T-cell (primary cell): ENCODE data around the gene SUMO4. TPM values are rescaled to one million over a fixed set of nuclear protein-coding genes. Genes with fewer than 3 reads are reported as not detected.

Experiments
- ATAC-seq, 4 experiments: fragments of 200-7000 bp in 3 of 4; fragments of 150-1000 bp in 1 of 4; cut with Tn5 transposase; replicated peaks in 1 of 4; 1 replicate in 3 of 4; 2 replicates in 1 of 4; pipeline ENCODE4 v1.10.0; 2021; ENCODE audit warnings: moderate library complexity in 3 of 4, mild to moderate bottlenecking in 2 of 4, moderate number of reproducible peaks in 1 of 4
- CTCF ChIA-PET, 2 donors: fragments of 300-600 bp; sonication (Branson Sonifier 250); formaldehyde crosslinking; loops; one replicate each; lab custom pipeline; 2022; ENCODE audit warnings: antibody characterized with exemption in 2 of 2; lab: Charles Lee
- POLR2A ChIA-PET, 2 donors: fragments of 300-600 bp; sonication (Branson Sonifier 250); formaldehyde crosslinking; loops; one replicate each; lab custom pipeline; 2022; ENCODE audit warnings: antibody characterized with exemption in 2 of 2; lab: Charles Lee
- DNase-seq, 35 experiments: peaks; one replicate each; pipeline versions ENCODE4 v3.0.0 to v3.0.0-alpha.2; 2013 to 2023
- H3K27ac ChIP-seq: one replicate; pipeline ENCODE4 v1.5.1; 2013; ENCODE audit warnings: low read length
- H3K27me3 ChIP-seq, 2 experiments: replicated peaks in 1 of 2; 1 replicate in 1 of 2; 2 replicates in 1 of 2; pipeline versions ENCODE4 v1.6.1 to v1.7.0; 2013; ENCODE audit warnings: low read length in 1 of 2, mixed read lengths in 1 of 2; ENCODE audit not compliant: control insufficient read depth in 2 of 2, insufficient read depth in 2 of 2; ENCODE audit errors: extremely low read depth in 1 of 2
- H3K36me3 ChIP-seq, 2 donors: 1 replicate in 1 of 2; 2 replicates in 1 of 2; pipeline versions ENCODE4 v1.6.1 to v1.7.0; 2013; ENCODE audit warnings: low read length in 1 of 2; ENCODE audit not compliant: control insufficient read depth in 2 of 2, insufficient read depth in 1 of 2; ENCODE audit errors: extremely low read depth in 1 of 2
- H3K4me1 ChIP-seq, 2 experiments: 1 replicate in 1 of 2; 2 replicates in 1 of 2; pipeline versions ENCODE4 v1.6.1 to v1.7.0; 2013; ENCODE audit warnings: low read length in 2 of 2, mixed read lengths in 1 of 2; ENCODE audit not compliant: insufficient read depth in 2 of 2, control insufficient read depth in 1 of 2; ENCODE audit errors: extremely low read depth in 1 of 2
- H3K4me3 ChIP-seq, 2 donors: 1 replicate in 1 of 2; 2 replicates in 1 of 2; pipeline versions ENCODE4 v1.5.1 to v1.7.0; 2013; ENCODE audit warnings: mild to moderate bottlenecking in 2 of 2, low read length in 1 of 2, moderate library complexity in 1 of 2; ENCODE audit not compliant: control insufficient read depth in 1 of 2; ENCODE audit errors: extremely low read depth in 1 of 2
- H3K9me3 ChIP-seq: 2 replicates; pipeline ENCODE4 v1.7.0; 2013
- H3K27ac Mint-ChIP-seq, 2 donors: one replicate each; pipeline ENCODE4 v1.8.0; 2020 to 2021; ENCODE audit warnings: mild to moderate bottlenecking in 2 of 2, mixed read lengths in 2 of 2
- H3K27me3 Mint-ChIP-seq, 2 donors: one replicate each; pipeline ENCODE4 v1.8.0; 2021 to 2022; ENCODE audit warnings: mixed read lengths in 2 of 2
- H3K36me3 Mint-ChIP-seq: one replicate; pipeline ENCODE4 v1.8.0; 2021; ENCODE audit warnings: mixed read lengths
- H3K4me1 Mint-ChIP-seq, 3 donors: one replicate each; pipeline ENCODE4 v1.8.0; 2020 to 2022; ENCODE audit warnings: mixed read lengths in 3 of 3, mild to moderate bottlenecking in 1 of 3
- H3K4me3 Mint-ChIP-seq, 3 donors: one replicate each; pipeline ENCODE4 v1.8.0; 2020 to 2022; ENCODE audit warnings: mild to moderate bottlenecking in 3 of 3, mixed read lengths in 3 of 3, moderate library complexity in 3 of 3
- H3K9me3 Mint-ChIP-seq, 3 donors: one replicate each; pipeline ENCODE4 v1.8.0; 2020 to 2022; ENCODE audit warnings: mixed read lengths in 3 of 3
- WGBS: methylation state at CpG from one replicate; pipeline ENCODE4 v1.1.5; 2013; ENCODE audit warnings: missing lambda C conversion rate; ENCODE audit not compliant: insufficient coverage; 5-methylcytosine and 5-hydroxymethylcytosine counted together
- total RNA-seq, 35 experiments: library from RNA in 6 of 35; stranded (reverse) in 6 of 35; fragments of 120-200 nt in 1 of 35; gene quantifications; one replicate each; pipeline versions ENCODE4 v1.2.1 to v1.2.4 and lab custom pipeline; 2013 to 2026

Gene SUMO4
- total RNA-seq, 5 donors from 2014 or later (not counting 1 experiment from before 2014, with no cell fraction given) = 5.7 to 11.4 (median 8.5) TPM

DNA sequence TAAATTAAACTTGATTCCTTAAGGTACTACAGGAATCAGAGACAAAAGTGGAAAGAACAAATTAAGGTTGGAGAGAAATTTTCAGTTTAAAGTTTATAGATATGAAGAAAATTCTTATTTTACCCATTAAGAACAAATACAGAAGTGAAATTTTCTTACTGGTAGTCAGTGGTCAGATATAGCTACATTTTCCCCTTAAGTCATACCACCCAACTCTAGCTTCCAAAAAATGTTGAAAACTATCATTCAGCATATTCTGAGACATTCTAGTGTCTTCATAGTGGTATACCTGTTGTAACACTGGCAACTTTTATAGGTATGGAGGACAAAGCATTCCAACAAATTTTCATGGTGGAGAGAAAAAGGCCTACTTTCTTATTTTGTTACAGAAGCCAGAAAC is 15.6 kb upstream of the SUMO4 start:
- peaks cover 53 to 59% (median 55%) of the 10 kb centered on the region in 3 donors for H3K4me1 Mint-ChIP-seq

DNA sequence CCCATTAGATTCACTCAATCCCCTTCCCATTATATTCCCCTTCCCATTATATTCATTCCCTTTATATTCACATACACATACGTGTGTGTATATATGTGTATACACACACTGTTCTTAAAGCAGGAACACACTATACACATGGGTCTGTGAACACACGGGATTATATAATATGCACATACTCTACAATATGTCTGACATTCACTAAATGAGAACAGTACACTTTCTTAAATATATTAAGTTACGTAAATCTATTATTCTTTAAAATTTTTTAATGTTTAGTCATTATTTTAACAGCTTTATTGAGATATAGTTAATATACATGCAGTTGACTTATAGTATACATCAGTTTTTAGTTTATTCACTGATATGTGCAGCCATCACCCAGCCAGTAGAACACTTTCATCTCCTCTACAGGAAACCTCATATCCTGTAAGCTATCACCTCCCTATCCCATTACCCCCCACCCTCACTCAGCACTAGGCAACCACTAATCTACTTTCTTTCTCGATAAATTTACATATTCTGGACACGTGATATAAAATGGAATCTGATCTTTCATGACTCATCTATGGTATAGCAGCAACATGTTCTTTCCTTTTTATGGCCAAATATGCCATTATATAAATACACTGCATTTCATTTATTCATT is 13.9 kb upstream of the SUMO4 start:
- peaks cover 68% of the 10 kb centered on the region for H3K36me3 Mint-ChIP-seq
- Histone ChIP-seq H3K4me1 (peaks cover 0 to 2% of the 10 kb centered on the region in 2 experiments), H3K9me3 (peaks cover 8% of the 10 kb centered on the region), H3K27me3 (no peaks in the 10 kb centered on the region), H3K27ac (no peak overlapping the region), H3K36me3 (peaks cover 3 to 37% of the 10 kb centered on the region in 2 donors), H3K4me3 (no peak overlapping the region)
- H3K4me3 Mint-ChIP-seq = no peak overlapping the region
- ChIA-PET CTCF (interaction anchor here in 1 of 2 donors (0.6 kb wide), 1 partner anchor 320 kb away, joined by 9 read pairs; no protein-coding TSS in a partner anchor), POLR2A (interaction anchor here in 1 of 2 donors (1.2 kb wide), 1 partner anchor 290 kb away, joined by 3 read pairs; no protein-coding TSS in a partner anchor)
- peak overlapping the region in 1 of 2 donors; percentile 24 for H3K27ac Mint-ChIP-seq
- H3K9me3 Mint-ChIP-seq = peaks cover 0 to 16% (median 7%) of the 10 kb centered on the region in 3 donors
- no peaks in the 10 kb centered on the region for H3K27me3 Mint-ChIP-seq
- 86% methylated on average over 1 of the region's 5 CpGs for WGBS
- DNase-seq (no peak), ATAC-seq (peak in 3 of 4 experiments; percentile 45 to 79 (median 54))
- peaks cover 61 to 65% (median 64%) of the 10 kb centered on the region in 3 donors for H3K4me1 Mint-ChIP-seq

More for the DNA sequence above, 15.6 kb upstream of the SUMO4 start:
- H3K9me3 ChIP-seq = peaks cover 8% of the 10 kb centered on the region
- H3K36me3 ChIP-seq = peaks cover 7 to 48% of the 10 kb centered on the region in 2 donors
- peaks cover 67% of the 10 kb centered on the region for H3K36me3 Mint-ChIP-seq
- ChIA-PET POLR2A (no interaction called here), CTCF (no interaction called here)
- H3K4me1 ChIP-seq = peaks cover 2% of the 10 kb centered on the region in 2 experiments
- H3K27ac ChIP-seq = no peak overlapping the region
- ATAC-seq = no peak
- H3K4me3 ChIP-seq = no peak overlapping the region
- DNase-seq = no peak
- H3K27me3 ChIP-seq = no peaks in the 10 kb centered on the region
- no peaks in the 10 kb centered on the region for H3K27me3 Mint-ChIP-seq
- no peak overlapping the region for H3K4me3 Mint-ChIP-seq
- peaks cover 0 to 16% (median 7%) of the 10 kb centered on the region in 3 donors for H3K9me3 Mint-ChIP-seq
- H3K27ac Mint-ChIP-seq = peak overlapping the region in 1 of 2 donors; percentile 46

DNA sequence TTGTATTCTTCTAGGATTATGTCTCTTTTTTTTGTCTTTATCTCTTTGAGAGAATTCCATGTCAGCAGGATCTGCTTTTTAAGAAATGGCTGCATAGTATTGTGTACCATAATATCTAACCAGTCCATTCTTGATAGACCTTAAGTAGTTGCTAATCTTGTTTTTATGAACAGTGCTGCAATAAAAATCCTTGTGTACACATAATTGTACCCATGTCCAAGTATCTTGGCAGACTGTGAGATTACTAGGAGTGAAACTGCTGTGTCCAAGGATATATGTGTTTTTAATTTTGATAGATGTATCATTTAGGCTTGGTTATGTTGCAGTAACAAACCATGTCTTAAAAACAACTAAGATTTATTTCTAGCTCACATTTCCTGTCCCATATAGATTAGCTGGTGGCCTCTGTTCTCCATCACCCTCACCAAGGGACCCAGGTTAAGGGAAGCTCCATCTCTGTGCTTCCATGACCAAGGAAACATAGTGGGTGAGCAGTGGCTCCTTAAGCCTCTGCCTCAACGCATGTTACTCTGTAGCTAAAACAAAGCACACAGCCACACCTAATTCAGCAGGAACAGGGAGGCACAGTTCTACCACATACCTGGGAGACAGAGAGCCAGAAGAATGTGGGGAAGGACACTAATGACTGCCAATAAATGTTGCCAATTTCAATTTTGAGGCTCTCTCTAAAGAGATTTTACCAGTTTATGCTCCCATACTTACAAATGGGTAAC is 12.1 kb upstream of the SUMO4 start:
- no peaks in the 10 kb centered on the region for H3K27me3 ChIP-seq
- no peak overlapping the region for H3K27ac Mint-ChIP-seq
- peaks cover 0 to 16% (median 7%) of the 10 kb centered on the region in 3 donors for H3K9me3 Mint-ChIP-seq
- H3K27ac ChIP-seq = no peak overlapping the region
- no CpG with 5 or more reads among the region's 1 CpG for WGBS
- H3K4me1 Mint-ChIP-seq = peaks cover 66 to 73% (median 70%) of the 10 kb centered on the region in 3 donors
- ATAC-seq (no peak), DNase-seq (no peak)
- no peak overlapping the region for H3K4me3 Mint-ChIP-seq
- H3K9me3 ChIP-seq = peaks cover 8% of the 10 kb centered on the region
- ChIA-PET POLR2A (interaction anchor here (0.5 to 0.9 kb wide), 2 partner anchors 11 to 149 kb away, joined by 3 read pairs; no protein-coding TSS in a partner anchor), CTCF (interaction anchor here in 1 of 2 donors (0.8 kb wide), 1 partner anchor 273 kb away, joined by 3 read pairs; no protein-coding TSS in a partner anchor)
- H3K4me1 ChIP-seq = peaks cover 0 to 10% of the 10 kb centered on the region in 2 experiments
- peaks cover 72% of the 10 kb centered on the region for H3K36me3 Mint-ChIP-seq
- H3K36me3 ChIP-seq = peaks cover 0 to 31% of the 10 kb centered on the region in 2 donors
- no peak overlapping the region for H3K4me3 ChIP-seq
- H3K27me3 Mint-ChIP-seq = no peaks in the 10 kb centered on the region

DNA sequence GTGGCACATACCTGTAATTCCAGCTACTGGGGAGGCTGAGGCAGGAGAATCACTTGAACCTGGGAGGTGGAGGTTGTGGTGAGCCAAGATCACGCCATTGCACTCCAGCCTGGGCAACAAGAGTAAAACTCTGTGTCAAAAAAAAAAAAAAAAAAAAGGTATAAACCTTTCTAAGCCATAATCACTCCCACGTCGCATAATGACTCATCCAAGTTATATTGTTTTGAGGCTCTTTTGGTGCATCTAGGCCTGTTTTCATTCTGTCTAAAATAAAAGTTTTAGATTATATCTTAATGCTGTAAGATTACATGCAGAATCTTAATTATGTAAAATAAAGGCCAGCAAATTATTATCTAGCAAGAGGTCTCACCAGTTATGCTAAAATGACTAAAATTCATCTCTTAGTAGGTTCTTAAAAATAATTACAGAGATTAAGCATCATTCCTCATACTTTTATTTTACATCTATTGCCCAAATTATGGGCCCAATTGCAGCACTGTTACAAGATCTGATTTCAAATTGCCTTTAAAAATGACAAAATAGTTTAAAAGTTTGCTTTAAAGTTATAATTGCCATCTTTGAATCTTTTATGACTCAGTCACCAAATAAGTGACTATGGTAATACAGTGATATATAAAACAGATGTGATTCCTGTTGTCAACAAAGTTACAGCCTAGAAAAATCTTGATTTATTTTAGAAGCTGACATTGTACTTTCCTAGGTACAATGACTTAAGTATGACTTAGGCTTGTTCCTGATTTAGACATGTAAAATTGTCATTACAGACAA is 10.4 kb upstream of the SUMO4 start:
- Histone ChIP-seq H3K27ac (no peak overlapping the region), H3K36me3 (peaks cover 0 to 20% of the 10 kb centered on the region in 2 donors), H3K4me3 (no peak overlapping the region), H3K27me3 (no peaks in the 10 kb centered on the region), H3K9me3 (peaks cover 8% of the 10 kb centered on the region), H3K4me1 (peaks cover 0 to 17% of the 10 kb centered on the region in 2 experiments)
- H3K4me3 Mint-ChIP-seq = no peak overlapping the region
- ChIA-PET POLR2A (no interaction called here), CTCF (interaction anchor here in 1 of 2 donors (0.6 kb wide), 1 partner anchor 44 kb away, joined by 3 read pairs; no protein-coding TSS in a partner anchor)
- peaks cover 64% of the 10 kb centered on the region for H3K36me3 Mint-ChIP-seq
- H3K27me3 Mint-ChIP-seq = no peaks in the 10 kb centered on the region
- peak overlapping the region in 1 of 2 donors; percentile 39 for H3K27ac Mint-ChIP-seq
- ATAC-seq (no peak), DNase-seq (no peak)
- H3K9me3 Mint-ChIP-seq = peaks cover 0 to 16% (median 7%) of the 10 kb centered on the region in 3 donors
- no CpG with 5 or more reads among the region's 3 CpGs for WGBS
- peaks cover 68 to 77% (median 72%) of the 10 kb centered on the region in 3 donors for H3K4me1 Mint-ChIP-seq

DNA sequence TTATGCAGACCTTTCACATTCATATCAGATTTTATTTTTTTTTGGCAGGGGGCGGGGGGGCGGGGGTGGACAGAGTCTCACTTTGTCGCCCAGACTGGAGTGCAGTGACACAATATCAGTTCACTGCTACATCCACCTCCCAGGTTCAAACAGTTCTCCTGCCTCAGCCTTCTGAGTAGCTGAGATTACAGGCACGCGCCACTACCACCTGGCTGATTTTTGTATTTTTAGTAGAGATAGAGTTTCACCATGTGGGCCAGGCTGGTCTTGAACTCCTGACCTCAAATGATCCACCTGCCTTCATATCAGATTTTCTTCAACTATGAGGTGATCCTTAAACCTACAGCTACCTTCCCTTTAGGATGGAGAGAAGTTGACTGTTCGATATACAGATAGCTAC is 8.0 kb upstream of the SUMO4 start:
- Mint-ChIP-seq H3K9me3 (peaks cover 0 to 2% (median 0%) of the 10 kb centered on the region in 3 donors), H3K36me3 (peaks cover 63% of the 10 kb centered on the region), H3K4me1 (peaks cover 66 to 78% (median 70%) of the 10 kb centered on the region in 3 donors), H3K27ac (peak overlapping the region; percentile 23 to 70), H3K4me3 (peak overlapping the region in 1 of 3 donors; percentile 11), H3K27me3 (no peaks in the 10 kb centered on the region)
- Histone ChIP-seq H3K27me3 (no peaks in the 10 kb centered on the region), H3K36me3 (peaks cover 0 to 19% of the 10 kb centered on the region in 2 donors), H3K4me3 (no peak overlapping the region), H3K9me3 (peaks cover 2% of the 10 kb centered on the region), H3K27ac (no peak overlapping the region), H3K4me1 (peaks cover 0 to 16% of the 10 kb centered on the region in 2 experiments)
- ChIA-PET POLR2A (interaction anchor here (0.6 to 1.2 kb wide), 2 partner anchors 10 to 32 kb away, joined by 5 to 6 read pairs; no protein-coding TSS in a partner anchor), CTCF (no interaction called here)
- WGBS = no CpG with 5 or more reads among the region's 6 CpGs
- DNase-seq (no peak), ATAC-seq (no peak)
